ENCODE measurements around the gene ZNF777. TPM values are rescaled to one million over a fixed set of nuclear protein-coding genes. Genes with fewer than 3 reads are reported as not detected.

Gene ZNF777
- total RNA-seq, 1 donor from 2014 or later = 8.6 TPM

DNA sequence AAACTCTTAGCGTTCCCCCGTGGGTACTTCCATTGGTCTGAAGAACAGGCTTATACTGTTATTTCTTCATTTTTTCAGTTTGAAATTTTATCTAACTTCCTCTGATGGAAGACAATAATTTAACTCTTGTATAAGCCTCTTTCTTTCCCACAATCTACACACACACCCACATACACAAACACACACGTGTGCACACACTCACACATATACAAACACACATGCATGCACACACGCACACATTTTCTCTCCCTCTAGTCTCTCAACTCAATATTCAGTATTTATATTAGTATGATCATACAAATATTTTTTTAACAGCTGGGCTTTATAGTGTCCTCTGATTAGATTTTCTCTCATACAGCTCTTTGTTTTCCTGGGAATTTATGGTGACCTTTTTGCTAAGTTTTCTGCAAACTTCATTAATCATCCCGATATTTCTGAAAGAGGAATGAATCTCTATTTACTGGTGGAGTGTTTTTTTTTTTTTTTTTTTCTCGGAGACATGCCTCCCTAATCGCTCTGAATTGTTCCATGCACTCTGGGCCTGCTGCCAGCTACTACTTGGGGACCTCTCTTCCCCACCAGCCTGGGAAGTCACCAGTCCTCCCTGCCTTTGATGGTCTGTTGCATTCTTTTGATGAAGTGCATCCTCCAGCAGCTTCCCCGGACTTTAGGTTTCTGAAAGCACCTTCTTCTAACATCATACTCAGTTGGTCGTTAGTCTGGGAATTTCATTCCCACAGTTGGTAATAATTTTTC, 75.5 kb downstream of the ZNF777 start:
- no peak for ATAC-seq
- no peaks in the 10 kb centered on the region for H3K4me1 ChIP-seq
- H3K9me3 ChIP-seq = peaks cover 6% of the 10 kb centered on the region
- no peaks in the 10 kb centered on the region for H3K36me3 ChIP-seq
- intact Hi-C loops (cut with DNase I) = no loop called here
- no peak overlapping the region for H3K27ac ChIP-seq
- H3K4me3 ChIP-seq = no peak overlapping the region
- TF ChIP-seq CTCF (IDR thresholded peaks at IDR 0.05) = no peak
- H3K27me3 ChIP-seq (ENCODE audit: low read depth) = no peaks in the 10 kb centered on the region
- no peak for DNase-seq

Other genes starting within 250 kb of the ZNF777 start
- 10.5 TPM for gene ZNF212, start 221.4 kb downstream of the ZNF777 start, total RNA-seq
- gene ZNF783, start 198.9 kb downstream of the ZNF777 start, total RNA-seq = 15.1 TPM
- 20.6 TPM for gene ZNF746, start 36.7 kb upstream of the ZNF777 start, total RNA-seq

Measured in lower lobe of right lung (tissue), 2 donors.